Amygdala (tissue), 56 donors: ENCODE measurements around the gene CPNE4.

Experiments
- DNase-seq, 56 donors: peaks; one replicate each; lab custom pipeline; 2025; lab: John Stamatoyannopoulos, UW

CPNE4 gene

DNA sequence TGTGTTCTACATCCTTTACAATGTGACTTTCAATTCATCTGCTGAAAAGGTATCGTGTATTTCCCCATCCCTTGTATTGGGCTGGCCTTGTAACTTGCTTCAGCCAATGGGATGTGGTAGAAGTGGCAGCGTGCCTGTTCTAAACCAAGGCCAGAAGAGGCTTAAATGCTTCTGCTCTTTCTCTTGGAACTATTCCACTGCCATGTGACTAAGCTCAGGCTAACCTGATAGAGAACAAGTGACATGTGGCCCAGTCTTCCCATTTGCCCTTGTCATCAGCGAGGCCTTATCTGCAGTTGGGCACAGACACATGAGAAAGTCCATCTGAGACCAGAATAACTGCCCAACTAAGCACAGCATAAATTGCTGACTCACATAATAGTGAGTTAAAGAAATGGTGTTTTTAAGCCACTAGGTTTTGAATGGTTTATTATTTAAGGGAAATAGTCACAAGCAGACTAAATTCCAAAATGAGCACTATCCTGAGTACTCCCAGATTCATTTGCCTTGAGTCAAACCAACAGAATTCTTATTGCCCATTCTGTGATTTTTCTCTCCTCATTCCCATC lies 230.2 kb downstream of the CPNE4 start:
- DNase-seq = no peak

DNA sequence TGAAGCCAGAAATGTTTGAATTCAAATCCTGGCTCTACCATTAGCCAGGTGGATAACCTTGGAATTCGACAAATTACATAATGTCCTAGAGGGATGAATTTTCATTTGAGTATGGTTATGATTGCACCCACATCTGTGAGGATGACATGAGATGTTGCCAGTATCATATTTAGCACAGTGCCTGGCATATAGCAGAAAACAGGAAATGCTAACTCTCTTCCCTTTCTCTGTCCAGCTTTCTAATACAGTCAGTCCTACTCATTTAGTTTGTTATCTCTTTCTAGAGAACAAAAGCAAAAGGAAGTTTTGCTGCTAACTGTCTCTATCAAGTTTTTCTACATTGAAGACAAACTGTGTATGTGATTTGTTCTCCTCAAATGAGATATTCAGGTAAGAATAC lies 231.7 kb downstream of the CPNE4 start:
- DNase-seq = no peak

DNA sequence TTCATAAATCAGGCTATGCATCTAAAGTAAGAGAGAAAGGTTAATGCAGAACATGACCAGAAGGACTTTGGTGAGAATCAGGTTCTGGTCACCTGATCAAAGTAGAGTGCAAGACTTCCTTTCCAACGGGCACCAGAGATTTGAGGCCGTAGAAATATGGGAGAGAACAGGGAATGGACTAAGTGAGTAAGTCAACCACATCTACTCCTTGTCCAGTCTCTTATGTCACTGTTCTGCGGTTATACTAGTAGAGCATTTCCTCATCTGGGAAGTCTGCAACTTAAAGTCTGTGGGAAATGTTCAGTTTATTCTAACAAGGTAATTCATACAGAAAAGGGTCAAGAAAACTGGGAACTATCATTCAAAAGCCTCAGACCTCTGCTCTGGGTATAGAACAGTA lies 232.8 kb downstream of the CPNE4 start:
- no peak for DNase-seq

DNA sequence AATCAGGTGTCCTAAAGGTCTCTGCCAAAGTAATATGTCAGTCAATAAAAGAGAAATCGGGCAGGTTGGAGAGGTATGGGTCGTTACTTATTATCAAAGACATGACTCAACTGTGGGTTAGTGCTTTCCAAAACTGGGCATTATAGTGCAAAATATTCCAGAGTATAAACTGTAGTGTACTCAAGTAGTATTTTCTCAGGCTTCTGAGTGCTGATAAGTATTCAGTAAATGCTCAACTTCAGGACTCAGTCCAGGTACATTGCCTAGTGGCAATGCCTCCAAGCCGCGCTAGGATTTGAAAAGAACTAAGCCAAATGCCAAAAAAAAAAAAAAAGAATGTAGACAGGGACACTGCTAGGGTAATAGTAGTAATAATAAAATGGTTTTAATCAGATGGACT lies 233.2 kb downstream of the CPNE4 start:
- no peak for DNase-seq

DNA sequence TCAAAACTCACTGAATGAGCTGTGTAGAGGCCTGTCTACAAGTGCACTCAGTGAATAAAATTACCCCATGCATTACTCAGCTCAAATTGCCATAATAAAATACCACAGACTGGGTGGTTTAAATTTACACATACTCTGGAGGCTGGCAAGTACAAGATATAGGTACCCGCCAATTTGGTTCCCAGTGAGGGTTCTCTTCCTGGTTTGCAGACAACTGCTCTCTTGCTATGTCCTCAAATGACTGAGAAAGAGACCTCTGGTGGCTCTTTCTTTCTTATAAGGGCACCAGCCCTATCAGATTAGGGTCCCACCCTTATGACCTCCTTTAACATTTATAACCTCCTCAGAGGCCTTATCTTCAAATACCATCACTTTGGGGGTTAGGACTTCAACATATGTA lies 237.0 kb downstream of the CPNE4 start:
- DNase-seq = no peak

DNA sequence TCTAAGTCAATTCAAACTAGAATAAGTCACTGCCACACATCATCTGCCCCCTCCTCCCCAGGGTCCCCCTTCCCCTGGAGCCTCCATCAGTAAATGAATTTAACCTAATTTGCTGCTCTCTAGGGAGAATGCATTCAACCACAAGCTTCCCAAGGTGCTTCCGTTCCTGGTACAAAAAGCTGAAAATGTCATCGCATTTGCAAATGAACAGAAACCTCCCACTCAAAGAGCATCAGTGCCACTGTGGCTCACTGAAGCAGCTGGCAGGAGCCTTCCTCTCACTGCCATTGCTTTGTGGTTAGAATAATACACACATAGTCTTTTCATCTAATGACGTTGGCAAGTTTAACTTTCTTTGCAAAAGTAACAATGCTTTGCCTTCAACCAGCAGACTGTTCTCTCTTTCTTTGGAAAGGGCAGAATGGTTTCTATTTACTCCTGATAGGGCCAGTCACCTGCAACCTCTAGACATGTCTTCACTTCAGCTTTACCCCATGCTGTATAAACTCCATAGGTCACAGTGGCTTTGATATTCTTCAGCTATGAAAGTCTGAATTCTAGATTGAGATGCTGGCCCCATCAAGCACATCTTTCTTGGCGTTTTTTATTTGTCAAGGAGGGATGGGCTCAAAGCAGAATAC lies 238.1 kb downstream of the CPNE4 start:
- DNase-seq = peak in 5 of 56 donors; percentile 0 to 18 (median 5)

DNA sequence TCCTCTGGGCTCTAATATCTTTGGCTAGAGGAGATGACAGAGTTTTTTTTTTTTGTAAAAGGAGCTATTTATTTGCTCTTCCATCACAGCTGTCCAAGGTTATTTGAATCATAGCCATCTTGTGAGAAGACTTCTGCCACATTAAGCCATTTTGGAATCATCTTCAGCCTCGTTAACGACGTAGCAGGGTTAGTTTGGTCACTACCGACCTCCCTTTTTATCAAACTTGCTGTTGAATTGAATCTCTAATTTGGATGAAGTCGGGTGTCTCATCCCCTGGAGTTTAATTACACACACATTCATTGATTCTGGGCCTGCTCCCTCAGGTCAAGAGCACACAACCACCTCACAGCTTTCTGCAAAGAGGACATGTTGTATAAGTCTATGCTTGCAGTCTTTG lies 238.7 kb downstream of the CPNE4 start:
- DNase-seq = no peak

DNA sequence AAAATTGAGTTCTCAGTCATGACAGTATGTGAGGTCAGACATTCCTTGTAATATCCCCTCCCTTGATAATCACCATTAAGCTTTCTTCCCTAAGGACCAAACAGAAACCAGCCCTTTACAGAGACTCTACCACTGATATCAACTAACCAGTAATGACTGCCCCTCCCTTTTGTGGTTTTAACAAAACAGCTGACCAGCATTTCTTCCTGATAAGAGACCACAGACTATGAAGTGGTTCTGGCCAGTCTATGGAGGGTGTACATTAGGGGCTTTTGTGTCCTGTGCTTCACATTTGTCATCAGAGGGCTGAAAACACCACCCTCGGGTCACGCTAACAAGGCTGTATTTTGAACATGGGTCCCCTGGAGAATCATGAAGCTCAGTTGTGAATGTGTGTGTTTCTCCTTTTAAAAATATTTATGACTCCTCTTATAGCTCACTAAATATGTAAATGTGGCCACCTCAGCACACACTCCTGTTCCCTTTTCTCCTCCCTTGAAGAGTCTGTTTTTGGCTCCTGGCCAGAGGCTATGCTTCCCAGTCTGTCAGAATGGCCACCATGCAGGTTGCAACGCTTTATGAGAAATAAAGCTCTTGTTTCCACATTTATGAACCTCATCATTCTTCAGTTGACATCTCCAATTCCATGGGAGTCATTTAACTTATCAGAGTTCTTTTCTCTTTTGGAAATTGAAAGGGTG lies 239.3 kb downstream of the CPNE4 start:
- DNase-seq = no peak

DNA sequence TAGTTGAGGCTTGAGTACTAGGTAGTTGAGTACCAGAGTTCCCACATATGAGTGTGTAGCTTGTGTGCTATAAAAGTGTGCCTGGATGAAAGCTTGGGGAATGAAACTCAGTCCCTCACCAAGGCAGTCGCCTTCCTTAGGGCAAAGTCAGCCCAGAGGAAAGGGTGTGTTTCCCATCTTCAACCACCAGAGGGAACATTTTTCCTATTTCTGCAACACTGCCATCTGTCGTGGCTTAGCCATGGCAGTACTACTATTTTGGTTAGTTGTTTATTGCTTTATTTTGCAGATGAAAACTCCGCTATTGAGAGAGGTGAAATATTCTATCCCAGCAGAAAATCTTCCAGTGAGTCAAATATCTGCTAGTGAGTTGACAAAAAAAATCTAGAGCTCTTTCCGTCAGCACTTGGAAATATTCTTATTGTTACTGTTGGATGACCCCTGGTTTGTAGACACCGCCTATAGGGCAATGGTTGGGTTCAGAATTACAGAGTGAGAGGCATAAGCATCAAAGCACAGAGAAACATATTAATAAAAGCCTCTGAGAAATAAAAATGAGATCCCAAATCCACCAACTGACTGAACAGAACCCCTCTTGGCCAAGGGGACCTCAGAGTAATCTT lies 239.9 kb downstream of the CPNE4 start:
- peak in 14 of 56 donors; percentile 3 to 30 (median 4) for DNase-seq

DNA sequence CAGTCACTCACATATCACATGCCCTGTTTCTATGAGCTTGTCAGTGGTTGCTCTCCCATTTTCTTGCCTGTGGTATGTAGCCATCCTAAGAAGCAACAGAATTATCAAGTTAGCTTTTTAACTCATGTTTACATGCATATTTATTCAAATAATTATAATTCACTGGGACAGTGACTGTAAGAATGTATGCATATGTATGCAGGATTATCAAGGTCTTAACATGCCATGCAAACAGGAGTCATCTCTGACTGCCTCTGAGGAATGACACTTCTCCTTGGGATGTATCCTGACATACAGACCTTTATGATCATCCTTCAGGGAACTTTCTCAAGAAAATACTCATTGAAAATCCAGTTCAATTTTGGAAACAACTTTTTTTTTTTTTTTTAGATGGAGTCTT lies 240.9 kb downstream of the CPNE4 start:
- DNase-seq = no peak

DNA sequence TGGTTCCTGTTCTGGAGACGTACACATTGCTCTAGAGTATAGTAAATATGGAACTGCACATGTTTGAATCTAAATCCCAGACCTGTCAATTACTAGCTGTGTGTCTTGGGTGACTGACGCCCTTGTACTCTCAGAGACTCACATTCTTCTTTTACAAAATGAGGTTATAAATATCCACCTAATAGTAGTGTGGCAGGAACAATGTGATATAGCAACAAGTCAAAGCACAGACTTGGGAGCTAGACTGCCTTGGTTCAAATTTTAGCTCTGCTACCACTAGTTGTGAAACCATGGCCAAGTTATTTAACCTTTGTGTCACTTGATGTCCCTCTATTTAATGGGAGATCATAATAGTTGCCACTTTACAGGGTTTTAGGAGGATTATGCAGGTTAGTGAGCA lies 245.6 kb downstream of the CPNE4 start:
- DNase-seq = no peak

DNA sequence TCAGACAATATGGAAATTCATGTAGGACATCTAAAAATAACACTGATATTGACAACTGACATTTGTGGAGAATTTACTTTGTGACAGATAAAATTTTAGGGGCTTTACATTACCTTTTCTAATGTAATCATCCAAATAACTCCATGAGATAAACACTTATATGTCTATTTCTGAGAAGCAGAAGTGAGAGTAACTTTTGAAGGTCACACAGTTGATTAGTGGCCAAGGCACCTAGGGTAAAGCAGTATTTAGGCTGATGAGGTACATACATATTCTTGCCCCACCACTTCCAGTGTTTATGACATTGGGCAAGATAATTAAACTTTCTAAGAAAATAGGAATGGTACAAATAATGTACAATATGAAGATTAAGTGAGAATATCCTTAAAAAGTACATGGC lies 248.4 kb downstream of the CPNE4 start:
- no peak for DNase-seq

DNA sequence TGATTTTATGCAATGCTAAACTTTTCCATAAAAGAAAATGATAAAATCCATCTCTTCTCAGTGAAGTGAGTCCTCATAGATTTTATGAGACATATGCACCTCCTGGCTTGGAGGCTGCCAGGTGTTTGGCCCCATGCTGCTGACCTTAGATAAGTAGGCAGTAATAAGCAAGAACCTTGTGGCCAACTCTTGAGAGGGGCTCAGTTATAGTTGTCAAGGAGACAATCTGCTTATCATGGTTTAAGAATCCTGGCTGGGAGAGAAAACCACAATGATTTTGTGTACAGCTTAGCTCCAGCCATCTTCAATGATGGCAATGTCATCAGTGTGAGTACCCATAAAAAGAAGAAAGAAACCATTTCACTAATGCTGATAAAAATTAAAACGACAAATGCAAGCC lies 252.1 kb downstream of the CPNE4 start:
- DNase-seq = no peak

DNA sequence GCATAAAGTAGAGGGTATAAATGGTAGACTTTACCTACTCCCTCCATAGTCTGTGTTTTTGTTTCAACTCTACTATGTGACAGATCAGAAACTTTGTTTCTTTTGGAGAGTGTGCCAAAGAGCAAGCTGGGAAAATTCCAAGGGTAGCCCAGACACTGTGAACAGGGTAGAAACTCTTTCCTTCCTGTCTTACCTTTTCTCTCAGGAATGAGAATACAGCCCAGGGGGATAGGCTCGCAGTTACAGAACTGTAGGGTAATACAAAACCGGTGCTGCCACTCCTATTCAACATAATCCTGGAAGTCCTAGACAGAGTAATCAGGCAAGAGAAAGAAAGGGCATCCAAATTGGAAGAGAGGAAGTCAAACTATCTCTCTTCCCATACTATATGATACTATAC lies 256.3 kb downstream of the CPNE4 start:
- DNase-seq = no peak

DNA sequence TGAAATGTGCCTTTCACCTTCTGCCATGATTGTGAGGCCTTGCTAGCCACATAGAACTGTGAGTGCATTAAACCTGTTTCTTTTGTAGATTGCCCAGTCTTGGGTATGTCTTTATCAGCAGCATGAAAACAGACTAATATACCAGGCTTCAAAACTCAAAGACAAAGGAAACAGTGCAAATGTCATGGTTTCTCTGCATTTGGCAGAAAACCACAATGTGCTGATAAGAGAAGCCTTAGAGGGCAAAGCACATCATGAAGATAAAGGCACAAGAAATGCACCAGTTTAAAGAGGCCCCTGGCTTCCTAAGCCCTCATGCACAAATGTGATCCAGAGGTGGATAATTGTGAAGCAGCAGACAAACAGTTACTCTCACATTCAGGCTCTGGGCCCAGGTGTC lies 259.2 kb downstream of the CPNE4 start:
- DNase-seq = no peak

DNA sequence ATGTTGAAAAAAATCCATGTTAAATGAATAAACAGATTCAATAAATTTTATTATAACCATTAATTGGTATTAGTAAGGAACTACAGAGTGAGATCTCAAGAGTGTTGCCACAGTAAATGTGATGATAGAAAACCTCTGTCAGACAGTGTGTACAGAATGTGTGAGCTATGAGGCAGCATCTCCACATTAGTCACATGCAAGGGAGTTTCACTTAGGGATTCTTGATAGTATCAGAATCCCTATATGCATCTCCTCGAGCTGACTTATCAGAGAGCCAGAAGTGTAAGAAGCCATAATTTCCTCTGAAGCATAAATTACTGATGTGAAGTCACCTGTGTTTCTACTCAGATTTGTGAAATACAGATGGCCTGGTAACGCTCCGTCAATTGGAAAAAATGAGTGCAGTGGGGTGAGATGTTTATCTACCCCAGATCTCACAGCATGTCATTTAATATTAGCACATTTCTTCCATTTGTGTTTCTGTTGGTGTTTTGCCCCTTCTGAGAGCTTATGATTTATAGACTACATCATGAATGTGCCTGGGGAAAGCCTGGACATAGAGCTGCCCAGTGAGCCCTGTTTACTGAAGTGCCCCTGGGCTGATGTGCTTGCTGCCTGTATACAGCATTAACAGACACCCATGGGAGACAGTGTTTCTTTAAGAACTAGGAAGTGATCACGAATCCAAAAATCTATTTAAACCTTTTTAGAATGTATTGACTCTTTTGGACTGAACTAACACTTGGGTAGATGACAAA lies 262.4 kb downstream of the CPNE4 start:
- DNase-seq = no peak

DNA sequence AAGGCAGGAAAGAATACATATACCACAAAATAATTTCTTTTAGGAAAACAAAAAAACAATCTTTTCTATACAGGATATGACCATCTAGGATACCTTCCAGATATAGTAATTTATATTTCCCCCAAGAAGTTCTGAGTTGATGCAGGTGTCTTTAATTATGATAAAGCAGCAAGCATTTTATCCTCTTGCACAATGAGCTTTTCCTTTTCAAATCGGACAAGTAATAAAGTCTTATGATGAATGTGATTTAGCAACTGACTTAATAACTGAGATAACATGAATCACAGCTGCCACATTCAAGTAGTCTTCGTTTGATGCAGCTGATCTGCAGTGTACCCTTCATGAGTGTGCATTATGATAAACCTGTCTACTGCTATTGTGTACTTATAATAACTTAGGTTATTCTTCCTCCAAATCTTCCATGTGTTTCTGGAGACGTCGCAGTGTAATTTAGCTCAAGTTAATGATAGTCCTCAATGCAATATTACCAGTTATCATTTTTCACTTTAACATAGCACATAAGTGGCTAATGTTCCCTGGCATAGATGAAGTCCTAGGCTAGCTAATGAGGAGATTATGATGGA lies 271.7 kb downstream of the CPNE4 start:
- DNase-seq = no peak

DNA sequence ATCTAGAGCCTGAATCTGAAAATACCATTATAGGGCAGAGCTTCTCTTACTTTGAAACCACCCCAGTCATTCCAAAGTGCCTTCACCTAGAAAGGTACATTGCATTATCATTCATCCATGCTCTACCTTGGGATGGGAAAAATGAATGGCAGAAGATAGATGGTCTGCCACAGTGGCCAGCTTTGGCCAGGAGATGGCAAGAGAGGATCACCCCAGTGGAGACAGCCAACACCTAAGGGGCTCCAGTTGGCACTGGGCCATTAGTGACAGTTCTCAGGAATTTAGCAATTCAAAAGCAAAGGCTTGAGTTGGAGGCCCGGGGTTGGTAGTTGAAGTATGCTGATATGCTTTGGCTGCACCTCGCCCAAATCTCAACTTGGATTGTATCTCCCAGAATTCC lies 278.4 kb downstream of the CPNE4 start:
- DNase-seq = no peak

DNA sequence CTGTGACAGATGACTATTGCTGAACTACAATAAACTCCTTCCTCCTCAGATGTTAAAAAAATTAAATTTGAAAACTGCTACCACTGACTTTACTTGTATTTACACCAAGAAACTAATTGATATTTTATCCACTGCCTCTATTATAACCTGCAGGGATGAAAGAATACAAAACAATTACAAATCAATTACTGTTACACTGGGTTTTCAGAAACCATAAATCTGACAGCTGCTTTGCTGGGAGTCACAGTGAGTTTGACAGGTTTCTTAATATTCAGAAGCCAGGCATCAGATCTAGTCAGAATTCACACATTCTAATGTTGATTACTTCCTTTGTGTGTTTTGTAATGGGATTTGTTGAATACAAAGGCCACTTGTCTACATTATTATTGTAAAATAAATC lies 279.4 kb downstream of the CPNE4 start:
- DNase-seq = no peak

DNA sequence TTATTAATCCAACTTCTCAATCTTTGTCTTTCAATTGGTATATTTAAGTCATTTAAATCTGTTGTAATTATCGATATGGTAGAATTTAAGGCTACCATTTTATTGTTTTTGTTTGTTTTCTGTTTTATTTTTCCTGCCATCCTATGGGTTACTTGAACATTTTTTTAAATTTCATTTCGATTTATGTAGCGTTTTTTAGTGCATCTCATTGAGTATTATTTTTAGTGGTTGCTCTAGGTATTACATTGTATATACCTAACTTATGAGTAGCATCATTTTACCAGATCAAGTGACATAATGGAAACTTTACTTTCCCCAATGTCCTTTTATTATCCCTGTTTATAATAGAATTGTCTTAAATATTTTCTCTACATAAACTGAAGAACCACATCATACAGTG lies 284.6 kb downstream of the CPNE4 start:
- DNase-seq = no peak

DNA sequence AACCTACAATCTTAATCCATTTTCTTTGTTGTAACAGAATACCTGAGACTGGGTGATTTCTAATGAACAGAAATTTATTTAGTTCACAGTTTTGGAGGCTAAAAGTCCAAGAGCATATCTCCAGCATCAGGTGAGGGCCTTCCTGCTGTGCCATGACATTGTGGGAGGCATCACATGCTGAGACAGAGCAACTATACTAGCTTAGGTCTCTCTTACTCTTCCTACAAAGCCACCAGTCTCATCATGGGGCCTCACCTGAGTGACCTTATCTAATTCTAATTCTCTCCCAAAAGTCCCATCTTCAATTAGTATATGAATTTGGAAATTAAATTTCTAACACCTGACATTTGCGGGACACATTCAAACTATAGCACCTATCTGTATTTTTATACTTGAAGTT lies 285.0 kb downstream of the CPNE4 start:
- DNase-seq = no peak
